Liver (tissue), 9 donors: ENCODE data around the gene COL23A1. TPM values are rescaled to one million over a fixed set of nuclear protein-coding genes. Genes with fewer than 3 reads are reported as not detected.

Experiments used
- DNase-seq: peaks from one replicate; pipeline ENCODE4 v3.0.0-alpha.2; 2017; ENCODE audit warnings: low spot score
- H3K27ac ChIP-seq, 2 donors: one replicate each; pipeline ENCODE4 v1.7.0; 2013; ENCODE audit warnings: inconsistent platforms in 2 of 2, low read length in 2 of 2, control low read depth in 1 of 2, low read depth in 1 of 2, mild to moderate bottlenecking in 1 of 2
- H3K27me3 ChIP-seq, 4 donors: one replicate each; pipeline versions ENCODE4 v1.6.1 to v1.7.0; 2013; ENCODE audit warnings: low read length in 3 of 4, inconsistent platforms in 1 of 4, mild to moderate bottlenecking in 1 of 4, moderate library complexity in 1 of 4; ENCODE audit not compliant: control insufficient read depth in 4 of 4, insufficient read depth in 4 of 4
- H3K36me3 ChIP-seq, 4 donors: one replicate each; pipeline versions ENCODE4 v1.6.1 to v1.7.0; 2013; ENCODE audit warnings: low read length in 3 of 4, mild to moderate bottlenecking in 3 of 4, low read depth in 1 of 4, moderate library complexity in 1 of 4; ENCODE audit not compliant: control insufficient read depth in 4 of 4, insufficient read depth in 3 of 4
- H3K4me1 ChIP-seq, 4 donors: one replicate each; pipeline versions ENCODE4 v1.6.1 to v1.7.0; 2013; ENCODE audit warnings: low read length in 3 of 4, mild to moderate bottlenecking in 3 of 4, moderate library complexity in 1 of 4; ENCODE audit not compliant: control insufficient read depth in 4 of 4, insufficient read depth in 4 of 4
- H3K4me3 ChIP-seq, 3 donors: one replicate each; pipeline versions ENCODE4 v1.6.1 to v1.7.0; 2013; ENCODE audit warnings: low read length in 3 of 3, control low read depth in 1 of 3, low read depth in 1 of 3, mild to moderate bottlenecking in 1 of 3
- H3K9ac ChIP-seq, 2 donors: one replicate each; pipeline ENCODE4 v1.7.0; 2013; ENCODE audit warnings: low read length in 2 of 2, mild to moderate bottlenecking in 2 of 2, moderate library complexity in 2 of 2, control low read depth in 1 of 2, low read depth in 1 of 2
- H3K9me3 ChIP-seq, 4 donors: one replicate each; pipeline versions ENCODE4 v1.6.1 to v1.7.0; 2013; ENCODE audit warnings: low read length in 3 of 4; ENCODE audit not compliant: control insufficient read depth in 4 of 4
- CTCF ChIP-seq: fragments of 150-350 bp; IDR thresholded peaks from 2 replicates; pipeline ENCODE4 v1.5.1; 2017; ENCODE audit warnings: improper control_type of control experiment, low read depth, low read length; ENCODE audit not compliant: missing input control
- EGR1 ChIP-seq, 2 donors: IDR thresholded peaks; 2 replicates each; pipeline ENCODE4 v1.6.1; 2016 to 2018; ENCODE audit warnings: antibody characterized with exemption in 2 of 2, low read depth in 2 of 2
- FOXA1 ChIP-seq: IDR thresholded peaks from 2 replicates; pipeline ENCODE4 v1.6.1; 2016; ENCODE audit warnings: antibody characterized with exemption
- GABPA ChIP-seq, 2 donors: IDR thresholded peaks in 1 of 2; conservative IDR thresholded peaks in 1 of 2; 2 replicates each; pipeline ENCODE4 v1.6.1; 2016; ENCODE audit warnings: antibody characterized with exemption in 2 of 2, mild to moderate bottlenecking in 1 of 2, moderate library complexity in 1 of 2
- HNF4A ChIP-seq, 2 donors: conservative IDR thresholded peaks; 2 replicates each; pipeline ENCODE4 v1.6.1; 2016; ENCODE audit warnings: antibody characterized with exemption in 2 of 2, mild to moderate bottlenecking in 2 of 2
- HNF4G ChIP-seq: IDR thresholded peaks from 2 replicates; pipeline ENCODE4 v1.6.1; 2016; ENCODE audit warnings: antibody characterized with exemption
- JUND ChIP-seq, 2 donors: IDR thresholded peaks; 2 replicates each; pipeline ENCODE4 v1.6.1; 2016; ENCODE audit warnings: antibody characterized with exemption in 2 of 2
- MAX ChIP-seq: IDR thresholded peaks from 2 replicates; pipeline ENCODE4 v1.6.1; 2016; ENCODE audit warnings: antibody characterized with exemption
- NR2F2 ChIP-seq: IDR thresholded peaks from 2 replicates; pipeline ENCODE4 v1.6.1; 2016; ENCODE audit warnings: antibody characterized with exemption
- RAD21 ChIP-seq, 2 donors: IDR thresholded peaks; 2 replicates each; pipeline ENCODE4 v1.6.1; 2016; ENCODE audit warnings: antibody characterized with exemption in 2 of 2, mild to moderate bottlenecking in 2 of 2
- REST ChIP-seq: IDR thresholded peaks from 2 replicates; pipeline ENCODE4 v1.6.1; 2016; ENCODE audit warnings: antibody characterized with exemption, mild to moderate bottlenecking
- RXRA ChIP-seq, 2 donors: IDR thresholded peaks; 2 replicates each; pipeline ENCODE4 v1.6.1; 2017 to 2018; ENCODE audit warnings: antibody characterized with exemption in 2 of 2, mild to moderate bottlenecking in 1 of 2
- SP1 ChIP-seq: IDR thresholded peaks from 2 replicates; pipeline ENCODE4 v1.6.1; 2018; ENCODE audit warnings: antibody characterized with exemption, mild to moderate bottlenecking
- YY1 ChIP-seq: IDR thresholded peaks from 2 replicates; pipeline ENCODE4 v1.6.1; 2016; ENCODE audit warnings: antibody characterized with exemption, mild to moderate bottlenecking
- ZBTB33 ChIP-seq: IDR thresholded peaks from 2 replicates; pipeline ENCODE4 v1.6.1; 2016; ENCODE audit warnings: antibody characterized with exemption
- WGBS: extraction: QIAGEN DNeasy Blood & Tissue Kit; methylation state at CpG from one replicate; pipeline ENCODE4 v1.1.7; 2013; 5-methylcytosine and 5-hydroxymethylcytosine counted together
- polyA plus RNA-seq, 2 donors: library from polyadenylated mRNA; stranded (reverse) in 1 of 2; unstranded in 1 of 2; fragments of 200-250 nt in 1 of 2; fragments of >200 nt in 1 of 2; fragmentation: Nextera tagmentation in 1 of 2; extraction: Ambion mirVana in 1 of 2; gene quantifications; one replicate each; pipeline versions ENCODE4 v1.2.1 to v1.2.3, GENCODE V29; 2013 to 2015
- total RNA-seq, 2 donors: library from RNA; depleted of rRNA; stranded (reverse); fragments of >200 nt; gene quantifications; one replicate each; pipeline ENCODE4 v1.2.3, GENCODE V29; 2014
- donor health status: healthy.
- donor health status: healthy.
- donor health status: healthy.
- donor health status: healthy.
- donor health status: healthy.

Gene COL23A1
- total and polyA plus RNA-seq, 4 donors: 0.08 to 1.4 (median 0.27) TPM

- Histone ChIP-seq H3K36me3 (no peaks in the 10 kb centered on the region), H3K27me3 (no peaks in the 10 kb centered on the region), H3K4me3 (no peak overlapping the region), H3K27ac (no peak overlapping the region), H3K9me3 (no peaks in the 10 kb centered on the region), H3K9ac (no peak overlapping the region), H3K4me1 (no peaks in the 10 kb centered on the region)
- no peak for DNase-seq
- 84% methylated on average over 14 of the region's 14 CpGs for WGBS
- TF ChIP-seq SP1: no peak
- no peak for TF ChIP-seq REST
- no peak for TF ChIP-seq YY1
Observed at GRCh38 chr5:178526773-178527457, 63.3 kb downstream of the COL23A1 start.

- Histone ChIP-seq H3K4me3 (no peak overlapping the region), H3K27ac (no peak overlapping the region), H3K9ac (no peak overlapping the region), H3K36me3 (no peaks in the 10 kb centered on the region), H3K27me3 (no peaks in the 10 kb centered on the region), H3K9me3 (no peaks in the 10 kb centered on the region), H3K4me1 (no peaks in the 10 kb centered on the region)
- no peak for TF ChIP-seq HNF4G
- TF ChIP-seq MAX: no peak
- no peak for TF ChIP-seq JUND (IDR thresholded peaks at IDR 0.05)
- TF ChIP-seq HNF4A (conservative IDR thresholded peaks at IDR 0.05): no peak
- TF ChIP-seq RAD21 (IDR thresholded peaks at IDR 0.05): no peak
- TF ChIP-seq GABPA (IDR thresholded peaks at IDR 0.05 in 1 of 2, conservative IDR thresholded peaks at IDR 0.05 in 1 of 2): no peak
- no peak for TF ChIP-seq YY1
- no peak for TF ChIP-seq FOXA1
- no peak for TF ChIP-seq SP1
- no peak for TF ChIP-seq NR2F2
- TF ChIP-seq RXRA (IDR thresholded peaks at IDR 0.05): no peak
- TF ChIP-seq ZBTB33: no peak
- TF ChIP-seq CTCF: no peak
- TF ChIP-seq EGR1 (IDR thresholded peaks at IDR 0.05; ENCODE audit: low read depth in 2 of 2): no peak
- no peak for DNase-seq
- 88% methylated on average over 12 of the region's 12 CpGs for WGBS
Observed at GRCh38 chr5:178525906-178526732, 64.1 kb downstream of the COL23A1 start.
